Cardiac muscle cell (in vitro differentiated cells and primary cell): ENCODE results near the gene AP3M1. TPM values are rescaled to one million over a fixed set of nuclear protein-coding genes. Genes with fewer than 3 reads are reported as not detected.
A peak's percentile ranks its signal among the peaks of the same experiment; 100 is the strongest.

Source experiments
- DNase-seq, 2 donors: peaks; one replicate each; pipeline versions ENCODE4 v3.0.0 to v3.0.0-alpha.2; 2010 to 2017; ENCODE audit warnings: low read depth in 1 of 2, low spot score in 1 of 2
- H3K27ac ChIP-seq: fragments of 200-600 bp; sonication (generic); 2 replicates; pipeline ENCODE4 v1.5.1; 2016
- H3K27me3 ChIP-seq: fragments of 200-600 bp; sonication (generic); 2 replicates; pipeline ENCODE4 v1.6.0; 2016; ENCODE audit warnings: control low read depth
- H3K36me3 ChIP-seq: fragments of 200-600 bp; sonication (generic); 2 replicates; pipeline ENCODE4 v1.5.1; 2016; ENCODE audit warnings: control low read depth
- H3K4me1 ChIP-seq: fragments of 200-600 bp; sonication (generic); 2 replicates; pipeline ENCODE4 v1.8.1; 2017; ENCODE audit warnings: low read depth, mild to moderate bottlenecking, mixed run types
- H3K4me3 ChIP-seq: fragments of 200-600 bp; sonication (generic); 2 replicates; pipeline ENCODE4 v1.5.1; 2016; ENCODE audit warnings: mild to moderate bottlenecking
- H3K9me3 ChIP-seq: fragments of 200-600 bp; sonication (generic); 2 replicates; pipeline ENCODE4 v1.5.1; 2017; ENCODE audit warnings: low read depth, mild to moderate bottlenecking, control low read depth
- CTCF ChIP-seq: IDR thresholded peaks from 2 replicates; pipeline ENCODE4 v1.5.1; 2012; ENCODE audit warnings: low read depth, mild to moderate bottlenecking, low read length
- polyA plus RNA-seq: library from polyadenylated mRNA; unstranded; fragments of >200 nt; fragmentation: Nextera tagmentation; extraction: Ambion mirVana; gene quantifications from 2 replicates; pipeline ENCODE4 v1.2.1, GENCODE V29; 2016
- total RNA-seq: library from RNA; depleted of rRNA; stranded (reverse); fragments of >200 nt; gene quantifications from 2 replicates; pipeline ENCODE4 v1.2.3, GENCODE V29; 2016

Gene AP3M1, protein sequence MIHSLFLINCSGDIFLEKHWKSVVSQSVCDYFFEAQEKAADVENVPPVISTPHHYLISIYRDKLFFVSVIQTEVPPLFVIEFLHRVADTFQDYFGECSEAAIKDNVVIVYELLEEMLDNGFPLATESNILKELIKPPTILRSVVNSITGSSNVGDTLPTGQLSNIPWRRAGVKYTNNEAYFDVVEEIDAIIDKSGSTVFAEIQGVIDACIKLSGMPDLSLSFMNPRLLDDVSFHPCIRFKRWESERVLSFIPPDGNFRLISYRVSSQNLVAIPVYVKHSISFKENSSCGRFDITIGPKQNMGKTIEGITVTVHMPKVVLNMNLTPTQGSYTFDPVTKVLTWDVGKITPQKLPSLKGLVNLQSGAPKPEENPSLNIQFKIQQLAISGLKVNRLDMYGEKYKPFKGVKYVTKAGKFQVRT
- 21.8 and 25.7 TPM in 2 replicates for total RNA-seq
- polyA plus RNA-seq = 32.6 and 43.8 TPM in 2 replicates

- H3K27ac ChIP-seq = peak within 1 kb of the TSS; percentile 99
- no peaks in the 10 kb centered on the region for H3K9me3 ChIP-seq
- TF ChIP-seq CTCF = no peak
- H3K4me3 ChIP-seq = peak within 1 kb of the TSS; percentile 67
- peak in 1 of 2 donors; percentile 92 for DNase-seq
- no peaks in the 10 kb centered on the region for H3K27me3 ChIP-seq
- H3K4me1 ChIP-seq = peaks cover 28% of the 10 kb centered on the region
- H3K36me3 ChIP-seq = no peaks in the 10 kb centered on the region
These were observed at the start of gene AP3M1 for GRCh38 chr10:74150204-74150989. TSS of gene AP3M1 (minus strand) at chr10:74150828. CDS start at chr10:74138379, 12,449 bp downstream.

- Histone ChIP-seq H3K4me3 (no peak overlapping the region), H3K27ac (no peak overlapping the region), H3K27me3 (no peaks in the 10 kb centered on the region), H3K36me3 (peaks cover 6% of the 10 kb centered on the region), H3K9me3 (no peaks in the 10 kb centered on the region), H3K4me1 (no peaks in the 10 kb centered on the region)
- DNase-seq = no peak
- TF ChIP-seq CTCF = no peak
These were observed 48.7 kb upstream of the AP3M1 start for GRCh38 chr10:74199315-74199714.

DNA sequence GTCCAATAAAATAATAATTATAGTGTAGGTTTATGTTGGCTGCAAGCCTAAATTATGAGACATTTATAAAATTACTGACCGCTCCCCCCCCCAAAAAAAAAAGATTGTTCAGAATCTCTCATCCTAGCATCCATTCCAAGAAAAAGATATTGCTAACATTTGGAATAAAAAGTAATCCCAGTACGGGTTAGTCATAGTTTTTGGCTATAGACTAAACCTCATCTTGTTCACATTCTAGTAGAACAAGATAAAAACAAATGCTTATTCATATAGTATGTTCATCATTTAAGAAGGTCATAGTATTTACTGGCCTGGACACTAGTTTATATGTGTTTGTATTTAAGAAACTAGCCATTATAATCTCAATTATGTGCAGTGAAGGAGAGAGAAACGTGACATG lies 44.4 kb upstream of the AP3M1 start:
- DNase-seq = peak in 1 of 2 donors; percentile 41
- Histone ChIP-seq H3K4me1 (no peaks in the 10 kb centered on the region), H3K27me3 (no peaks in the 10 kb centered on the region), H3K36me3 (no peaks in the 10 kb centered on the region), H3K4me3 (no peak overlapping the region), H3K27ac (no peak overlapping the region), H3K9me3 (no peaks in the 10 kb centered on the region)
- no peak for TF ChIP-seq CTCF

DNA sequence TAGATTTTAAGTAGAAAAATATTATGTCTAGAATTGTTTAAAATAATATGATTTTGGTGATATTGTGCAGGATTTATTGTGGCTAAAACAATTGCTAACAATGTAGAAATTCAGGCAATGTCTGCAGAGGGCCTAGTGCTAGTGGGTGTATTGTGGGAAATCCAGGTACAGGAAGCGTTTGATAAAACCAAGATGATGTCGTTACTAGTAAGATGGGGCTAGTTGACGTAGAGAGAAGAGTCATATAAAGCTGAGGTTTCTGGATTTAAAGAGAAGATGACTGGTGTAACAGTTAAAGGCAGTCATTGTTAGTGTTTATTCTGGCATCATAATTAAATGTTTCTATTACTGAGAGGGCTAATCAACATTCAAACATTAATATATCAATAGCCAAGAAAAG lies 43.9 kb upstream of the AP3M1 start:
- H3K4me3 ChIP-seq = no peak overlapping the region
- no peak for TF ChIP-seq CTCF
- H3K9me3 ChIP-seq = no peaks in the 10 kb centered on the region
- H3K36me3 ChIP-seq = no peaks in the 10 kb centered on the region
- DNase-seq = peak in 1 of 2 donors; percentile 28
- H3K27me3 ChIP-seq = no peaks in the 10 kb centered on the region
- H3K27ac ChIP-seq = no peak overlapping the region
- no peaks in the 10 kb centered on the region for H3K4me1 ChIP-seq

DNA sequence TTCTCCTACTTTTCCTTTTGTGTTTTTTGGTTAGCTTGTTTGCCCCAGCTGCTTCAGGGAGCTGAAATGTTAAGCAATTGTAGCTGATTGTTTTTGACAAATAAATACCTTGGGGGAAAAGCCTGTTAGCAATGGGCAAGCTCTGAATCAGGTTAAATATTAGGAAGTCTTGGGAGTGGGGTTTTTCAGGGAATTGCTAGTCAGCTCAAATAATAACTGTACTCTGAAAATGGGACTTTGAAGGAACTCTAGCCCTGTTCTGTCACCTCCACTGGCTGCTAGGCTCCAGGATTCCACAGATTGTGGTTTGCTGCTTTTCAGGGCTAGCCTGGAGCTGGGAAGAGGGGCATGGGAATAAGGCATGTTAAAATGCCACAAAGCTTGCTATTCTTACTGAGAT lies 39.9 kb upstream of the AP3M1 start:
- no peaks in the 10 kb centered on the region for H3K9me3 ChIP-seq
- H3K27me3 ChIP-seq = no peaks in the 10 kb centered on the region
- no peak overlapping the region for H3K27ac ChIP-seq
- no peaks in the 10 kb centered on the region for H3K4me1 ChIP-seq
- peak in 1 of 2 donors; percentile 25 for DNase-seq
- no peak for TF ChIP-seq CTCF
- no peaks in the 10 kb centered on the region for H3K36me3 ChIP-seq
- no peak overlapping the region for H3K4me3 ChIP-seq
